NCI-H2227 treated with DMSO at 0.1 percent for 48 hours (cell line): Measurements from ENCODE around the gene SLAIN1.
A peak's percentile ranks its signal among the peaks of the same experiment; 100 is the strongest.

Experiments used
- DNase-seq: peaks from one replicate; lab custom pipeline; 2025; lab: John Stamatoyannopoulos, UW

SLAIN1 gene

DNA sequence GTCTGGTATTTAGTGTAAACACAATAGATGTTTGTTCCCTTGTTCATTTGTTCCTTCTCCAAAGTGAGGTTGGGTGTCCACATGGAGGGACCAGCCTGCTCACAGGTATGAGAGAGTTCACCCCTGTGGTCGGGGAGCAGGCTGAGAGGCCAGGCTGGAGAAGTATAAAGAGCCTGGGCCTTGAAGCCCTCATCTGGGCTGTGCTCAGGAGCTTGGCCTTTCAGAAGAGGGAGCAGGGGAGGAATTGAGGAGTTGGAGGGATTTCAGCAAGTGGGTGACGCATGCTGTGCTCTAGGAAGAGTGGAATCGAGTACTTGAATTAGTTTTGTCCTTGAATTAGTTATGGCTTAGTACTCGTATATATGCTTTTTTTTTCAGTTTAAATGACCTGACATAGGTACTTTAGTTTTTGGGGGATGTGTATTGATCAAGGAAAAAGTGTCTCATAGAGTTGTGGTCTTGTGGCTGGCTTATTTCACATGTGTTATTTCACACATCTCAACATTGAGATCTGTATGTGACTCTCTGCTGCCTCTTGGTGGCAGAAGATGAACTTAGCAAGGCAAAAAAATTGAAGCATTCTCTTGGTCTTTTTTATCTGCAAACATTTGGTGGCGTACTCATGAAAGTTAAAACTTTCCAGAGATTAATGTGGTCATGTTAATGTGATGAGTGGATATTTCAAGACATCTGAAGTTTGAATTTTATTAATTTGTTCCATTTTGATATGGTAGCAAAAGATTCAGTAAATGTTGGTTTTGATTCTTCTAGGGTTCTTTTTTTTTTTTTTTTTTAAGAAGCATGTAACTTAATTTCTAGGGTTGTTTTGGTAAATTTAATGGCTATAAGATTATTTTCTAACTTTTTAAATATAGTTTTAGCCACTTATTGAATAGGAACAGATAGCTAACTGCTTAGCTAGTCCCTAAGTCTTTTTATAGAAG, 54.3 kb downstream of the SLAIN1 start:
- peak; percentile 6 for DNase-seq

- no peak for DNase-seq
Measured at GRCh38 chr13:77752512-77753069, 55.1 kb downstream of the SLAIN1 start.

GRCh38 chr13:77760893-77761292, 63.4 kb downstream of the SLAIN1 start:
- no peak for DNase-seq

DNA sequence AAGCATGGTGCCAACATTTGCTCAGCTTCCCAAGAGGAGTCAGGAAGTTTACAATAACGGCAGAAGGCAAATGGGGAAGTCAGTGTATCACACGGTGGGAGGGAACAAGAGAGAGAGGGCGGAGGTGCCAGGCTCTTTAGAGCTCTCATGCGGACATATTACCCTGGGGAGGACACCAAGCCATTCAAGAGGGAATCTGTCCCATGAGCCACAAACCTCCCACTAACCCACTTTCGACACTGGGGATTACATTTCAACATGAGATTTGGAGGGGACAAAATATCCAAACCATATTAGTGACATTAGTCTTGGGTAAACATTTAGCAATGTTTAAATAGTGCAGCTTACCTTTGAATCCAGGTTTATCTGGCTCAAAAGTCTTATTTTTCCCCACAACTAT, 69.9 kb downstream of the SLAIN1 start:
- no peak for DNase-seq

DNA sequence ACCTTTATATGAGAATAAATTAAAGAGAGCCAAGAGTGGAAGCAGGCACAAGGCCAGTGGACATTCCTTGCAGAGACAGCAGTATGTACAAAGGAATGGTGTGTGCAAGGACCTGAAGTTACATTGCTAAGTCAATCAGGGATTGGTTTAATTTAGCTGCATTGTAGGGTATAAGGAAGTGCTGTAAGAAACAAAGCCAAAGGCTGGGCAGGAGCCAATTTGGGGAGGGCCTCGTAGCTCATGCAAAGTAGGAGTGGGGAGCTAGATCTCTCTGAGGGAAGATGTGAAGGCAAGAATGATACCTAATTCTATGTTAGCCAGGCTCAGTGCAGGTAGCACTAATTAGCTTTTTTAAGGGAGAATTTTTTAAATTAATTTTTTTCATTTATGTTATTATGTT, 76.7 kb downstream of the SLAIN1 start:
- DNase-seq: no peak

GRCh38 chr13:77776704-77777103, 79.2 kb downstream of the SLAIN1 start:
- DNase-seq: no peak

DNA sequence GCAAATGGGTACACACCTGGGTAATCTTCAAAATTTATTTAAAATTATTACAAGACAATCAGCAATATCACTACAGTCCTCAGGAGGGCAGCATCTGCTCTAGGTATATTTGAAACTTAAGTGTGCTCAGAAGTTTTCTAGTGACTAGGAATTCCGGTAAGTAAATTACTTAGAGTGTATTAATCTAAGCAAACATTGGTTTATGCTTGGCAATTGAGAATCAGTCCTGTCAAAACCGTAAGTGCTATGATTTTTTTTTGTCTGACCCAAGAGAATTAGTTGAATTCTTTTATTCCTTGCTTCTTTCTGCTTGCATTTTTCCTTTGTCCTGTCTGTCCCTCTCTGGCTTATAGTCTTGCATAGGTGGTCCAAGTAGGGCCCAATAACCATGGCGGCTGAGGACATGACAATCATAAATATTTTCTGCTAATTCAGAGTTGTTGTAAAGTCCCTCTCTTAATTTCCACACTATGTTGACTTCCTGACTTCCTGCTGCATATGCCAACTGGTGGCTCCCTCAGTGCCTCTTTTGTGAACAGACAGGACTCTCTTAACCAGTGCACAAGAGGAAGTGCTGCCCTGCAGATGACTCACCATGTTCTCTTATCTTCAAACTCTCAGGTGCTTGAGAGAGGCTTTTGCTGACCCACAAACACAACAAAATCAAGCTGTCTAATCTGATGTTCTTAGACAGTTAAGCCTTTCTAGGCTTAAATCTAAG, 82.2 kb downstream of the SLAIN1 start:
- no peak for DNase-seq

GRCh38 chr13:77781808-77782207, 84.3 kb downstream of the SLAIN1 start:
- DNase-seq: no peak

DNA sequence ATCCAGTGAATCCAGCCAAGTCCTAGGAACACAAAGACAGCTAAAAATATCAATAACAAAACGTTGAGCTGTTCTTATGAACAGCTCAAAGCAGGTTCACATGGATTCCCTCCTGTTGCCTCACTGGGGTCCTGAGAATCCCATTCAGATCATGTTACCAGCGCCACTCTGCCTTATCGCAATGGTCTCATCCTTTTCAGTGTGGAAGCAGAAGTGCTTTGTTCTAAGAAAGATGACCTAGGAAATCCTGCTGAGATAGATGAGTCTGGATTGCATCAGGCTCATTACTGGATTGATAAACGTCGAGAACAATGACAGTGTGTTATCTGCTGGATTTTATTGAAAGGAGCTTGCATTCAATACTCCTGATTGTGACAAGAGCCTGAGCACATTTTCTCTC, 87.0 kb downstream of the SLAIN1 start:
- no peak for DNase-seq

- no peak for DNase-seq
Measured at GRCh38 chr13:77786695-77787287, 89.3 kb downstream of the SLAIN1 start.

DNA sequence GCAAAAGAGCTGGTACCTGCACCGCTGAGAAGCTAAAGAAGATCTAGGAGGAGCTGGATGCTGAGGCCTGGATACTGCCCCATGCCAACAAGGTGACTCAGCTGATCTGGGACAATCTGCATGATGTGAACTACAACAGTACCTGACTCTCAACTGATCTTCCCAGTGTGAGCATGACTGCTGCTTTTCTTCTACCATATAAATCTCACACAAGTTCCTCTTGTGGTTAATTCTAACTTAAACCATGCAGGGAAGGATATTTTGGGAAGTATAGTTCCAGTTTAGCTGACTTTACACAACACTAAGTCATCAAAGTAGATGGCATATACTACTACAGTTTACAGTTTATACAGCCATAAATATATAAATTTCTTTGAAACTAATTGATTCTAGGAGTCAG, 91.9 kb downstream of the SLAIN1 start:
- DNase-seq: no peak

DNA sequence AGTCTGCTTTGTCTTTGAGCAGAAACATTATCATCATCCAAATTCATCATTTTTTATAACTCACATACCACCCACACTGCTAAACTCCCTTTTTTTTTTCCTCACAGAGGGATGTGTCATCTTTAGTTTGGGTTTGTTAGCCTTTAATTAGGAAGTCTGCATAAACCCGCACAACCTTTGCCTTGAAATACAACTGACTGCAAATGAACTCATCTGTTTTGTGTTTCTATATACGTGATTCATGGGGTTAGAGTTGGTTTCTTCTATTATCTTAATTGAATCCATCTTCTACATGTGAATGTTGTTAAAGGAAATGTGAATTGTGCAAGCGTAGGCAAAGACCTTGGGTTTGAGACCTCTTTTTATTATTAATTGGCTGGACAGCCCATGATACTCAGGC, 102.7 kb downstream of the SLAIN1 start:
- no peak for DNase-seq

GRCh38 chr13:77806518-77806917, 109.0 kb downstream of the SLAIN1 start:
- DNase-seq: no peak

GRCh38 chr13:77807431-77808135, 110.1 kb downstream of the SLAIN1 start:
- DNase-seq: no peak

- DNase-seq: no peak
Measured at GRCh38 chr13:77810430-77810829, 112.9 kb downstream of the SLAIN1 start.

DNA sequence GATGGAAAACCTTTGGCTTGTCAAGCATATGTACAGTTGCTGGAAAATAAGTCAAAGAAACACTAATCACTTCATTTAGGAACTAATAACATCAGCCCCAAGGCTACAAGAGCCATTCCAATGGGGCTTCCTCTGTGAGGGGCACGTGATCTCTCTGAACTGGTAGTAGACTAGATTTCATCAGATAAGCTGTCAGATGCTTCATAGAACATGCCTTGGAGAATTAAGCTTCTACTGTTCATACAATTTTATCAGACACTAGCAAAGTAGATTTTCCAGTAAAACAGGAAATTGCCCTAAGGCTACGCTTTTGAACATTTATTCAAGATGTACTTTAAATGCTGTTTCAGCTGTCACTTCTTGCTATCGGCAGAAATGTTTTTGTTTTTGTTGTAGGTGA, 113.4 kb downstream of the SLAIN1 start:
- DNase-seq: no peak

DNA sequence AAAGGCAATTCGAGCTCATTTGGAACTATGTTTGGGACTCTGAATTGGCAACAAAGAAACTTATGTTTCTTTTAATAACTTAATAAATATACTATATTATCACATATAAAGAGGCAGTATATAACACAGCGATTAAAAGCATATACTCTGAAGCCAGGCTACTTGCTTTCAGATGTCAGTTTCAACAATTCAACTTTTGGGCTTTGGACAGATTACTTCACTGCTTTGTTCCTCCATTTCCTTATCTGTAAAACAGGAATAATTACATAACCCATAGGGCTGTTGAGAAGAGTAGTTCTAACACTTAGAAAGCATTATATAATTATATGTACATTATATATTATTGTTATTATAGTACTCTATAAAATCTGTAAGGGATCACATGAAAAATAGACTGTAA, 113.9 kb downstream of the SLAIN1 start:
- DNase-seq: no peak

DNA sequence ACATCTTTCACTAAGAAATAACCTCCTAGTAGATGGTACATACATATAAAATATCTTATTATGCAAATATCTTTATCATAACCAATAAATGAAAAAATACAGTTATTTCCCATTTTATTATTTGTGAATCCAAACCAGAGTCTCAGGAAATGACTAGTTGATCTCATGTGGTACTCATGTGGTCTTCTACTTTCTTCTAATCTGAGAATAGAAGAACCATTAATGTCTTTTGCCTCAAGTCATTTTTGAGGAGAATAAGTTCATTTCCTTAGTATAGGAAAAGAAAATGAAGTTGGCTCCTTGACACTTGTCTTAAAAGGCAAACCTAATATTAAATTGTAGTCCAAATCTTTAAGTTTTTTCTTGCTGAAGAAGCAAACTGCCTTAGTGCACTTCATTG, 114.5 kb downstream of the SLAIN1 start:
- no peak for DNase-seq
